Left lung (tissue), 10 donors: Measurements from ENCODE around the gene SLC7A6. TPM values are rescaled to one million over a fixed set of nuclear protein-coding genes. Genes with fewer than 3 reads are reported as not detected.

Source experiments
- ATAC-seq: fragments of 200-7000 bp; cut with Tn5 transposase; one replicate; pipeline ENCODE4 v1.9.1; 2020; ENCODE audit warnings: moderate library complexity
- DNase-seq, 4 donors: peaks; one replicate each; pipeline ENCODE4 v3.0.0-alpha.2; 2013 to 2020
- H3K27ac ChIP-seq, 2 donors: fragments of 200-600 bp; sonication (generic) in 1 of 2; one replicate each; pipeline versions ENCODE4 v1.5.0 to v1.8.0; 2020 to 2021
- H3K27me3 ChIP-seq, 2 donors: fragments of 200-600 bp; sonication (generic) in 1 of 2; one replicate each; pipeline versions ENCODE4 v1.5.0 to v1.8.0; 2020 to 2021
- H3K36me3 ChIP-seq, 2 donors: fragments of 200-600 bp; sonication (generic) in 1 of 2; one replicate each; pipeline versions ENCODE4 v1.5.0 to v1.8.0; 2020 to 2021
- H3K4me1 ChIP-seq, 2 donors: fragments of 200-600 bp; one replicate each; pipeline ENCODE4 v1.8.0; 2021
- H3K4me3 ChIP-seq, 2 donors: fragments of 200-600 bp; sonication (generic) in 1 of 2; one replicate each; pipeline versions ENCODE4 v1.5.0 to v1.8.0; 2020 to 2021; ENCODE audit warnings: mild to moderate bottlenecking in 1 of 2
- H3K9me3 ChIP-seq, 2 donors: fragments of 200-600 bp; sonication (generic) in 1 of 2; one replicate each; pipeline versions ENCODE4 v1.5.0 to v1.8.0; 2020 to 2021
- intact Hi-C, 2 donors: fragments of 100-400 bp; cut with DNase I; formaldehyde crosslinking; loops; one replicate each; pipeline versions ENCODE4 v1.11.2 to v1.14.2; 2022
- polyA plus RNA-seq, 6 donors: library from polyadenylated mRNA; unstranded; fragments of 120-200 nt; gene quantifications; one replicate each; pipeline ENCODE4 v1.2.1, GENCODE V29; 2013; ENCODE audit not compliant: insufficient read length in 6 of 6
- total RNA-seq, 2 donors: library from RNA; stranded (reverse); fragmentation: NEBNext Ultra II Directional; extraction: Animal tissue kit (Norgen Biotek cat#: 25700); gene quantifications; one replicate each; pipeline ENCODE4 v1.2.1, GENCODE V29; 2021
- TF ChIP-seq, protein P1 (sequence below), 2 donors: fragments of 200-600 bp; sonication (generic) in 1 of 2; IDR thresholded peaks; one replicate each; pipeline versions ENCODE4 v1.5.0 to v1.8.0; 2021; ENCODE audit warnings: antibody characterized with exemption in 2 of 2
- donor health status: DM: no; HTN: yes; CAD: no.
- donor health status: DM: no; HTN: no; CAD: no.

The SLC7A6 gene
- total and polyA plus RNA-seq, 8 donors: 9.6 to 55.6 (median 12.2) TPM

- Histone ChIP-seq H3K27me3 (no peaks in the 10 kb centered on the region), H3K27ac (no peak overlapping the region), H3K9me3 (no peaks in the 10 kb centered on the region), H3K4me3 (no peak overlapping the region), H3K36me3 (peaks cover 0 to 100% of the 10 kb centered on the region in 2 donors), H3K4me1 (no peaks in the 10 kb centered on the region)
- ATAC-seq: no peak
- TF ChIP-seq, protein P1, sequence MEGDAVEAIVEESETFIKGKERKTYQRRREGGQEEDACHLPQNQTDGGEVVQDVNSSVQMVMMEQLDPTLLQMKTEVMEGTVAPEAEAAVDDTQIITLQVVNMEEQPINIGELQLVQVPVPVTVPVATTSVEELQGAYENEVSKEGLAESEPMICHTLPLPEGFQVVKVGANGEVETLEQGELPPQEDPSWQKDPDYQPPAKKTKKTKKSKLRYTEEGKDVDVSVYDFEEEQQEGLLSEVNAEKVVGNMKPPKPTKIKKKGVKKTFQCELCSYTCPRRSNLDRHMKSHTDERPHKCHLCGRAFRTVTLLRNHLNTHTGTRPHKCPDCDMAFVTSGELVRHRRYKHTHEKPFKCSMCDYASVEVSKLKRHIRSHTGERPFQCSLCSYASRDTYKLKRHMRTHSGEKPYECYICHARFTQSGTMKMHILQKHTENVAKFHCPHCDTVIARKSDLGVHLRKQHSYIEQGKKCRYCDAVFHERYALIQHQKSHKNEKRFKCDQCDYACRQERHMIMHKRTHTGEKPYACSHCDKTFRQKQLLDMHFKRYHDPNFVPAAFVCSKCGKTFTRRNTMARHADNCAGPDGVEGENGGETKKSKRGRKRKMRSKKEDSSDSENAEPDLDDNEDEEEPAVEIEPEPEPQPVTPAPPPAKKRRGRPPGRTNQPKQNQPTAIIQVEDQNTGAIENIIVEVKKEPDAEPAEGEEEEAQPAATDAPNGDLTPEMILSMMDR (IDR thresholded peaks at IDR 0.05): no peak
- intact Hi-C loops: no loop called here
- no peak for DNase-seq
Measured at GRCh38 chr16:68299571-68300453, 35.5 kb downstream of the SLC7A6 start.

- DNase-seq: no peak
- Histone ChIP-seq H3K4me1 (no peaks in the 10 kb centered on the region), H3K9me3 (no peaks in the 10 kb centered on the region), H3K4me3 (no peak overlapping the region), H3K27me3 (no peaks in the 10 kb centered on the region), H3K36me3 (peaks cover 0 to 99% of the 10 kb centered on the region in 2 donors), H3K27ac (no peak overlapping the region)
- intact Hi-C loops: no loop called here
- TF ChIP-seq, protein P1 (IDR thresholded peaks at IDR 0.05): no peak
- no peak for ATAC-seq
Measured at GRCh38 chr16:68300734-68301459, 36.6 kb downstream of the SLC7A6 start.

DNA sequence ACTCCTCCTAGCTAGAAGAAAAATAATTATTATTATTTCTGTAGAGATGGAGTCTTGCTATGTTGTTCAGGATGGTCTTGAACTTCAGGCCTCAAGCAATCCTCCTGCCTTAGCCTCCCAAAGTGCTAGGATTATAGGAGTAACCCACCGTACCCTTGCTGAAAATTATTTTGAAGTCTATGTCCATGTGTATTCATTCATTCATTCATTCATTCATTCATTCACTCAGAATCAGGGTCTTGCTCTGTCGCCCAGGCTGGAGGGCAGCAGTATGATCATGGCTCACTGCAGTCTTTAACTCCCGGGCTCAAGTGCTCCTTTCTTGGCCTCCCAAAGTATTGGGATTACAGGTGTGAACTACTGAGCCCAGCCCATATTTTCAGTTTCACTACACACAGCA is 42.3 kb downstream of the SLC7A6 start:
- no peaks in the 10 kb centered on the region for H3K9me3 ChIP-seq
- peaks cover 0 to 73% of the 10 kb centered on the region in 2 donors for H3K36me3 ChIP-seq
- H3K27ac ChIP-seq: no peak overlapping the region
- no peak for DNase-seq
- no peak overlapping the region for H3K4me3 ChIP-seq
- intact Hi-C loops: no loop called here
- TF ChIP-seq, protein P1 (IDR thresholded peaks at IDR 0.05): no peak
- no peaks in the 10 kb centered on the region for H3K27me3 ChIP-seq
- H3K4me1 ChIP-seq: peaks cover 10 to 30% of the 10 kb centered on the region in 2 donors
- no peak for ATAC-seq

DNA sequence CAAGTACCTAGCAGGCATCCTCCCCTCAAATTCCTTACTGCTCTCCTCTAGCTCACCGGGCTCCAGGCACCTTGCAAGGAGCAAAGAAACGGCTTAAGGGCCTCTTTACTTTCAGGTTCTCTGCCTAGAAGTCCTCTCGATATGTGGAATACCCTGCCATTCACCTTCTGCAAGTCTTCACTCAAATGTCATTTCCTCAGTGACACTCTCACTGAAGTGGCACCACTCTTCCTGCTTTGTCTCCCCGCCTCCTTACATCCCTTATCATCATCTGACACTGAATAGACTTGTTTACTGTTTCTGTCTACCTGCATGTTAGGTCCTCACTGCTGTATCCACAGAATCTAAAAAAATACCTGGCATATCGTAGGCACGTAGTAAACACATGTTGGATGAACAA is 45.5 kb downstream of the SLC7A6 start:
- ATAC-seq: no peak
- Histone ChIP-seq H3K36me3 (peaks cover 0 to 41% of the 10 kb centered on the region in 2 donors), H3K27me3 (no peaks in the 10 kb centered on the region), H3K9me3 (no peaks in the 10 kb centered on the region), H3K4me1 (peaks cover 10 to 41% of the 10 kb centered on the region in 2 donors), H3K27ac (peak overlapping the region; percentile 79 to 87), H3K4me3 (peak overlapping the region; percentile 61 to 88)
- TF ChIP-seq, protein P1 (IDR thresholded peaks at IDR 0.05): no peak
- intact Hi-C loops: no loop called here
- no peak for DNase-seq

GRCh38 chr16:68310437-68310773 is 46.1 kb downstream of the SLC7A6 start:
- Histone ChIP-seq H3K36me3 (peaks cover 0 to 37% of the 10 kb centered on the region in 2 donors), H3K27ac (peak overlapping the region; percentile 79 to 87), H3K4me1 (peaks cover 10 to 41% of the 10 kb centered on the region in 2 donors), H3K4me3 (peak overlapping the region; percentile 61 to 88), H3K9me3 (no peaks in the 10 kb centered on the region), H3K27me3 (no peaks in the 10 kb centered on the region)
- intact Hi-C loops: no loop called here
- TF ChIP-seq, protein P1 (IDR thresholded peaks at IDR 0.05): no peak
- DNase-seq (peak in 2 of 4 donors; percentile 41 to 84), ATAC-seq (peak; percentile 58)
